HG02840 (cell line): ENCODE results near the gene SMTN.

Experiments used
- ATAC-seq: cut with Tn5 transposase; IDR thresholded peaks from one replicate; pipeline ENCODE4 v1.9.1; 2021; ENCODE audit warnings: mild to moderate bottlenecking, moderate library complexity, moderate number of reproducible peaks; ENCODE audit not compliant: unreplicated experiment, low FRiP score

SMTN gene

DNA sequence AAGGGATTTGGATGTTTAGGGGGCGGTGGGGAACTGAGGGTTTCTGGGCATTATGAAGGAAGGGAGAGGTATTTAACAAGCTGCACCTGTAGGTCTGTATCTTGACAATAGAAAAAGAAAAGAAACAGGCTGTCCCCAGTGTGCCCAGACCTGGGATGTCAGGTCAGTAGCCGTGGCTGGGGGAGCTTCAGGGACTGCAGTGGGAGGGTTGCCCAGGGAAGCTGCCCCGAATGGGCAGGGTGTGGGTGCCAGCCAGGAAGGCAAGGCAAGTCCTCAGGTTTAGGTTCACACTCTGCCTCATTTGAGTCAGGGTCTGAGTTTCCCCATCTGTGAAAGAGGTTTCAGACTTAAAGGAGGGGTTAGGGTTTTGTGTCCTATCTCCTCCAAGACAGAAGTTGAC lies 43.2 kb downstream of the SMTN start:
- no peak for ATAC-seq

DNA sequence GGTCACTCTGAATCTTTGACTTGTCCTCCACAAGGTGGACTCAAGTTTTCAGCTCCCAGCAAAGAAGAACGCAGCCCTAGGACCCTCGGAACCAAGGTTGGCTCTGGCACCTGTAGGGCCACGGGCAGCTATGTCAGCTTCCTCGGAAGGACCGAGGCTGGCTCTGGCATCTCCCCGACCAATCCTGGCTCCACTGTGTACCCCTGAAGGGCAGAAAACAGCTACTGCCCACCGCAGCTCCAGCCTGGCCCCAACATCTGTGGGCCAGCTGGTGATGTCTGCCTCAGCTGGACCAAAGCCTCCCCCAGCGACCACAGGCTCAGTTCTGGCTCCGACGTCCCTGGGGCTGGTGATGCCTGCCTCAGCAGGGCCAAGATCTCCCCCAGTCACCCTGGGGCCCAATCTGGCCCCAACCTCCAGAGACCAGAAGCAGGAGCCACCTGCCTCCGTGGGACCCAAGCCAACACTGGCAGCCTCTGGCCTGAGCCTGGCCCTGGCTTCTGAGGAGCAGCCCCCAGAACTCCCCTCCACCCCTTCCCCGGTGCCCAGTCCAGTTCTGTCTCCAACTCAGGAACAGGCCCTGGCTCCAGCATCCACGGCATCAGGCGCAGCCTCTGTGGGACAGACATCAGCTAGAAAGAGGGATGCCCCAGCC lies 43.8 kb downstream of the SMTN start:
- no peak for ATAC-seq

DNA sequence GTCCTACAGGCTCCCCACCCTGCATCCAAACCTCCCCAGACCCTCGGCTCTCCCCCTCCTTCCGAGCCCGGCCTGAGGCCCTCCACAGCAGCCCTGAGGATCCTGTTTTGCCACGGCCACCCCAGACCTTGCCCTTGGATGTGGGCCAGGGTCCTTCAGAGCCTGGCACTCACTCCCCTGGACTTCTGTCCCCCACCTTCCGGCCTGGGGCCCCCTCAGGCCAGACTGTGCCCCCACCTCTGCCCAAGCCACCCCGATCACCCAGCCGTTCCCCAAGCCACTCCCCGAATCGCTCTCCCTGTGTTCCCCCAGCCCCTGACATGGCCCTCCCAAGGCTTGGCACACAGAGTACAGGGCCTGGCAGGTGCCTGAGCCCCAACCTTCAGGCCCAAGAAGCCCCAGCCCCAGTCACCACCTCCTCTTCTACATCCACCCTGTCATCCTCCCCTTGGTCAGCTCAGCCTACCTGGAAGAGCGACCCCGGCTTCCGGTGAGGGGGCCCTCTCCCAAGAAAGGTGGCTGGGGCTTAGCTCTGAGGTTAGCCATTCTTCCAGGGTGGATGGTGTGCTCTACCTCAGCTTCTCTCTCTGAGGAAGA lies 44.5 kb downstream of the SMTN start:
- ATAC-seq: no peak

DNA sequence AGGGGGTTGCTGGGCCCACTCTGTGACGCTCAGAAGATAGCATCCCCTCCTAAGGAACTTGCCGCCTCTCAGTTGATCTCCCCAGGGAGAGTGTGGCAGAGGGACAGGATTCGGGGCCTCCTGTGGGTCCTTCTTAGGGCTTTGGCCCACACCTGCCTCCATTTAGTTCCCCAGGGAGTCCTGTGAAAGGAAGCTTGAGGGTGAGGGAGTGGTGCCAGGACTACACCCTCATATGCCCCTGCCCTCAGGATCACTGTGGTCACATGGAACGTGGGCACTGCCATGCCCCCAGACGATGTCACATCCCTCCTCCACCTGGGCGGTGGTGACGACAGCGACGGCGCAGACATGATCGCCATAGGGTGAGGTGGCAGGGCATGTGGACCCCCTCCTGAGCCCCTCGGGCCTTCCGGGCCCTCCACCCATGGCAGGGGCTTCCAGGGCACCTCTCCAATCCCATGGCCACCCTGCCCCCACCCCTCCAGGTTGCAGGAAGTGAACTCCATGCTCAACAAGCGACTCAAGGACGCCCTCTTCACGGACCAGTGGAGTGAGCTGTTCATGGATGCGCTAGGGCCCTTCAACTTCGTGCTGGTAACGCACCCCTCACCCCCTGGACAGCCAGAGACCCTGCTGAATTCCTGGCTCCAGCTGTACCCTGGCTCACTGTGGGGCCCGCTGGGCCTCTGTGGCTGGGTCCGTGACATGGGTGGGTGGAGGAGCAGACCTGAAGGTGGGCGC lies 45.2 kb downstream of the SMTN start:
- no peak for ATAC-seq

DNA sequence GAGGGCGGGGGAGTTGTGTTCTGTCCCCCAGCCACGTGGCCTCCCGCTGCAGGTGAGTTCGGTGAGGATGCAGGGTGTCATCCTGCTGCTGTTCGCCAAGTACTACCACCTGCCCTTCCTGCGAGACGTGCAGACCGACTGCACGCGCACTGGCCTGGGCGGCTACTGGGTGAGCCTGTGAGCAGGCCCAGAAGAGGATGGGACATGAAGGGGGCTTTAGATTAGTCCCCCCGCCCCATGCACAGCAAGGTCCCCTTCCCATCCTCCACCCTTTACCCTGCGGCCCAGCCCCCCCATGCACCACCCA lies 45.7 kb downstream of the SMTN start:
- no peak for ATAC-seq

DNA sequence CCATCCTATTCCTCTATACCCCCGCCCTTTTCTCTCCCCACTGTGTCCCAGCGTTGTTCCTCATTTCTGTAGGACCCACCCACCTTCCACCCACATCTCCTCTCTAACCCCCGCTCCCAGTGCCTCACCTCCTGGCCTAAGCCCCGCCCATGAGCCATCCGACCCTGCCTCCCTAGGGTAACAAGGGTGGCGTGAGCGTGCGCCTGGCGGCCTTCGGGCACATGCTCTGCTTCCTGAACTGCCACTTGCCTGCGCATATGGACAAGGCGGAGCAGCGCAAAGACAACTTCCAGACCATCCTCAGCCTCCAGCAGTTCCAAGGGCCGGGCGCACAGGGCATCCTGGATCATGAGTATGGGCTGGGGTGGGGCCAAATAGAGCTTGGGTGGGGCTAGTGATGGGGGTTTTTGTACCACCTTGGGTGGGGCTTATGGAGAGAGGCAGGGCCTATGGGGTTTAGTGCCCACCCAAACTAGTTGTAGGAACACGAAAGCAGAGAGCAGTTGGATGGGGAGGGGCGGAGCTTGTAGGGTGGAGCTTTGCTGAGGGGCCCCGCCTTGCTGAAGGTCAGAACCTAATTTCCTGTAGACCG lies 46.2 kb downstream of the SMTN start:
- ATAC-seq: no peak

DNA sequence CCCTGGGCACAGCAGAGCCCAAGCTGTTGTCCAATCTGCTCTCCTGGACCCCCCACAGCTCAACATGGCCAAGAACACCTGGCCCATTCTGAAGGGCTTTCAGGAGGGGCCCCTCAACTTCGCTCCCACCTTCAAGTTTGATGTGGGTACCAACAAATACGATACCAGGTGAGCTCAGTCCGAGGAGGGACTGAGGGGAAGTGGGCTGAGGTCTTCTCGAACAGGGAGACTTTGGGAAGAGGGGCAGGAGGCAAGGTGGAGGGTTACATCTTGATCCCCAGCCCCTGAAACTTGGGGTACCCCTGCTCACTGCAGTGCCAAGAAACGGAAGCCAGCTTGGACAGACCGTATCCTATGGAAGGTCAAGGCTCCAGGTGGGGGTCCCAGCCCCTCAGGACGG lies 47.0 kb downstream of the SMTN start:
- ATAC-seq: no peak

DNA sequence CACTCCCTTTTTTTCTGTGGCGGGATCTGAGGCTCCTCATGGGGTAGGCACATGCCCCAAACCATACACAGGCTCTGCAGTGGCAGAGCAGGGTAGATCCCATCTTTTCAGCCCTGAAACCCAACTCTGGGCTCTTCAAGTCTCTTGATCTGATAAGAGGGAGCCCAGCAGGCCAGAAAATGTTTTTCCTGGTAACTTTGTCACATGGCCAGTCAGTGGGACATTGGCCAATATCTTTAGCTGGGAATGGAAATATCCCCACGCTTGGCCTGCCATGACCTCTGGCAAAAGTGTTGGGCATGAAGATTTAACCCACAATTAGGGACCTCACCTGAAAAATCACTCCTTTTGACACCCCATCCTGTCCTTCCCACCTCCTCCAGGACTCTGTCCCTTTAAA lies 49.8 kb downstream of the SMTN start:
- ATAC-seq: no peak

DNA sequence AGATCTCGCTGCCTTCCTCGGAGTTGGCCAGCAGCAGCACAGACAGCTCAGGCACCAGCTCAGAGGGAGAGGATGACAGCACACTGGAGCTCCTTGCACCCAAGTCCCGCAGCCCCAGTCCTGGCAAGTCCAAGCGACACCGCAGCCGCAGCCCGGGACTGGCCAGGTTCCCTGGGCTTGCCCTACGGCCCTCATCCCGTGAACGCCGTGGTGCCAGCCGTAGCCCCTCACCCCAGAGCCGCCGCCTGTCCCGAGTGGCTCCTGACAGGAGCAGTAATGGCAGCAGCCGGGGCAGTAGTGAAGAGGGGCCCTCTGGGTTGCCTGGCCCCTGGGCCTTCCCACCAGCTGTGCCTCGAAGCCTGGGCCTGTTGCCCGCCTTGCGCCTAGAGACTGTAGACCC lies 52.8 kb downstream of the SMTN start:
- ATAC-seq: no peak

DNA sequence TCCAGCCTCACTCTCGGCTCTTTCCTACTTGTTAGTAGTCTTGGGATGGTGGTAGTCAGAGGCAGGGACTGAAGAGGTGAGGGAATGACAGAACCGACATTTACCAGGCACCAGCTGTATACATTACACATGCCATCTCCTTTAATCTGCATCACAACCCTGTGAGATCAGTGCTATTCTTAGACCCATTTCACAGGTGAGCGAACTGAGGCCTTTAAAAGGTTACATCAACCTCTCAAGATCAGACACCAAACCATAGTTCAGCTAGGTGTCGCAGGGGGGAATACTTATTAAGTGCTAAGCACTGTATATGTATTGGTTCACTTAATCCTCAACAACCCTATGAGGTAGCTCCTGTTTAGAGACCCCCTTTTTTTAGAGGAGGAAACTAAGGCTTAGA lies 53.6 kb downstream of the SMTN start:
- ATAC-seq: no peak

DNA sequence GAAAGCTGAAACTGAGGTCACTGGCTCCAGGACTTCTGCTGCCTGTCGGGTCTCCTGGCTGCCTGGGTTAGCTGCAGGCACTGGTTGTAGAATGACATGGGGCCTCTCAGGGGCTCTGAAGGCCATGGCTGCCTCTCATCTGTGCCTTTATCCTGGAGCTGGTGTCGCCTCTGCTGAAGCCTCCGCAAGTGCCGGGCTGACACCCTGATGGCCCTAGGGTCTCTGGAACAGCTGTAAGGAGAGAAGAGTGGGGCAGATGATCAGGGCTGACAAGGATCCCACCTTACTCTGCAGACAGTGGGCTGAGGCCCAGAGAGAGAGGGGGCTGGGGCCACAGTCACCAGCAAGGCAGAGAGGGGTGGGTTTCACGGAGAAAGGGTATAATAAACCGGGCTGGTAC lies 54.6 kb downstream of the SMTN start:
- no peak for ATAC-seq

DNA sequence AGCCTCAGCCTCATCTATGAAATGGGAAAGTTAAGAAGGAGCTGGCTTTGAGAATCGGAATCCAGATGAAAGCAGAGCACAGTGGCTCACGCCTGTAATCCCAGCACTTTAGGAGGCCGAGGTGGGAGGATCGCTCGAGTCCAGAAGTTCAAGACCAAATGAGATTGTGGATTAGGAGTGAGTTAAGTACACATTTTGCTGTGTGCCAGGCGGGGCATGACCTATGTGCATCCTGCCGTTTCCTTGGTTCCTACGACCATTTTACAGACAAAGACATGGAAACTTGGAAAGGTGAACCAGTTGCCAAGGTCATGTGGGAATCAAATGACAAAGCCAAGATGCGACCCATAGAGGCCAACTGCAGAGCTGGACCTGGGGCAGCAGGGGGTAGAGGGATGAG lies 55.0 kb downstream of the SMTN start:
- no peak for ATAC-seq

DNA sequence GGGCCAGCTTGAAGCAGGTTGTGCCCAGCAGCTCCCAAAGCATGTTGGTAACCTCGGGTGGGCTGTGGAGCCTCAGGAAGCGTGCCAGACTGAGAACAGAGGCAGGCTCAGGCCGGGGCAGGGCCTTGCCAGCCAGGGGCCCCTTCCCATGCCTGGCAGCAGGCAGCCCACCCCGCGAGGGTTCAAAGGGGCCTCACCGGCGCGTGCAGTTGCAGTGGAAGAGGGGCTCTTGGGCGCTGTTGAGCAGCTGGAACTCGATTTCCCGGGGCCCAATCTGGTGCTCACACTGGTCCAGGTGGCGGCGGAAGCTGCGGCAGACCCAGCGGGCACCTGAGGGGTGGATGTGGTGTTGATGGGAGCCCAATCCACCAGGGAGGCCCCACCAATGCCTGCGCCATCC lies 55.6 kb downstream of the SMTN start:
- no peak for ATAC-seq

DNA sequence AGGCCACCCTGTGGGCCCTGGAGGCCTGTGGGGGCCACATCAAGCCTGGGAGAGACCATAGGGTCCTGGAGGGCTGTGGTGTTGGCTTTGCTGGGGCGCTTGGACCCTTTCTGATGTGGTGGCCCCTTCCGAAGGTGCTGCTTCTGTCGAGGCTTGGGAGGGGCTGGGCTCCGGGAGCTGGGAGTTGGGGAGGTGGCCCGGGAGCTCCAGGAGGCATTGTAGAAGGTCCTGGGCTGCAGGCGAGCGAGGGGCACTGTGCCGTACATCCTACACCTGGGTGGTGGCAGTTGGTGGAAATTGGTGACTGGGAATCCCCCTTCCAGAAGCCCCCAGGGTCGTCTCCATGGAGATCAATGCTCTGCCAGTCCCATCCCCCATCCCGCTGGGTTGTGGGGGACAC lies 56.6 kb downstream of the SMTN start:
- no peak for ATAC-seq

DNA sequence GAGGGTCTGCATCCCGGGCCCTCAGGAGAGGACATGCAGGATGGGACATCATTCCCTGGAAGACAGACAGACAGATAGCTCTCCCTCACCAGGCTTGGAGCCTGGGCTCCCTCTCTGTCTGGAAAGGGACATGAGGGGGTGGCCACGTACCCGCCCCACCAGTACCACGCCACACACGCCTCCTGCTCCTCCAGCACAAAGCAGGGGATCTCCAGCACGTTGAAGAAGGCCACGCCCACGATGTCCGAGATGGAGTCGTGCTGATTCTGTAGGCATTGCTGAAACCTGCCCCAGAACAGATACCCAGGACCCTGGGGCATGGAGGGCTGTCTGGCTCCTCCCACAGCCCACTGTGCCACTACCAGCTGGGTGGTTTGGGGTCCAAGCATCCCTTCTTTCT lies 57.0 kb downstream of the SMTN start:
- ATAC-seq: no peak

DNA sequence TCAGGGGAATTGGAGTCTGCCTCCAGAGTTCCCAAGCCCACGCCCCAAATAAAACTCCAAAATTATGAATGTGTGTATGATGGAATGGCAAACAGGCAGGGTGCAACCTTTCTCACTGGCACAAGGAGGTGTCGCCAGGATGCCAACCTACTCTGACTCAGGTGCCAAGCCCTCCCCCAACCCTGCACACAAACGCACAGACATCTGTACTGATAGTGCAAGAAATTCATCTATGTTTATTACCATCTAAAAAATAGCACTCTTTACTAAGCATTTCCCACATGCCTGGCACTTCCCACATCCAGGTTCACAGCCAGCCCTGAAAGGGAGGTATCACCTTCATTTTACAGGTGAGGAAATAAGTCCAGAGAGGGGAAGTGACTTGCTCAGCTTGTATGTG lies 57.9 kb downstream of the SMTN start:
- ATAC-seq: no peak

DNA sequence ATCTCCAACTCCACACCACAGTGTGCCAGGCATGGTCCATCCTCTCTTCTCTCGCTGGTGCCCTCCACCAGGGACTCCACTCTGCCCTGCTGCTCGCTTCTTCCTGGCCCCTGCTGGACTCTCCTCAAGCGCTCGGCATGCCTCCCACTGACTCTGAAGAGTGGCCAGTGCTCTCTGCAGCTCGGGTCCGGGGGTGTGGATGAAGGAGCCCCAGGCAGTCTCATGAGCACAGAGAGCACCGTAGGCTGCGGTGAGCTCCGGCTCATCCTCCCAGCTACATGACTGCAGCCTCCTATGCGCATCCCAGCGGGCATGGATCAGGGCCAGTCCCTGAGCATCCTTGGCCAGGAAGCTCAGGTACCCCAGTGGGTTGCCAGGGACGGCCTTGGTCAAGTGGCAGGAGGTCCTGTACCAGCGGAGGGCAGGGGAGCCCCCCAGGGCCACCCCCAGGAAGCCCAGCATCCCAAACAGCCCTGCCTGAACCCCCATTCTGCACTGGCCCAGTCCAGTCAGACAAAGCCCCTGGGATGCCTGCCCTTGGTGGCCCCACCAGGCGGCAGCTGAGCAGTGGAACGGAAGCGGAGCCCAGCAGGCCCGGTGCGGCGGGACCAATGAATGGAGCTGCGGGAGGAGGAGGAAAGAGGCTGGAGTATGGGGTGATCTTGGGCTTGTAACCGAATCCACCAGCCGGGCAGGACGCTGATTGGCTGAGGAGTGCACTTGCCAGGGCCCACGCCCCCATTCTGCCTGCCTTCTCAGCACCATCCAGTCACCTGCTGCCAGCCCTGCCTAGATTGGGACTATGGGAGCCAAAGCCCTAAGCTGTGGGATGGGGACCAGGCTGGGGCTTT lies 59.0 kb downstream of the SMTN start, which contains the start of gene PLA2G3:
Gene PLA2G3 (minus strand): TSS at position 643 of the 851 bp plus-strand sequence. CDS start 154 bp downstream, at position 489.
- ATAC-seq: no peak

DNA sequence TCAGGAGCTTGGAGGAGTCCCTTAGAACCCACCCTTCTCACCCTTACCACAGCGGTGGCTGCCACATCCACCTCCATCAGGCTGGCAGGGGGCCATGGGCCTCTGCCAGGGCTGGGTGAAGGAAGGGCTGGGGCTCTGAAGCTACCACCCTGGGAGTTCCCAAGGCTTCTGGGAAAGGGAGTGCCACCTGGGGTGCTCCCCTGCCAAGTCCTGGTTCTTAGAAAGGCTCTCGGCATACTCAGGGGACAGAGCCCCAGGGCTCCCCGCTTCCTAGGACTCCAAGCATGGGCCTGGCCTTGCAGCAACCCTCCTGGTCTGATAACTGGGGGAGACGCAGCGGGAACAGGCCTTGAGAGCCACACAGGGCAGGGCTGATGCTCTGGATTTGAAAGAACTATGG lies 59.6 kb downstream of the SMTN start:
- no peak for ATAC-seq

DNA sequence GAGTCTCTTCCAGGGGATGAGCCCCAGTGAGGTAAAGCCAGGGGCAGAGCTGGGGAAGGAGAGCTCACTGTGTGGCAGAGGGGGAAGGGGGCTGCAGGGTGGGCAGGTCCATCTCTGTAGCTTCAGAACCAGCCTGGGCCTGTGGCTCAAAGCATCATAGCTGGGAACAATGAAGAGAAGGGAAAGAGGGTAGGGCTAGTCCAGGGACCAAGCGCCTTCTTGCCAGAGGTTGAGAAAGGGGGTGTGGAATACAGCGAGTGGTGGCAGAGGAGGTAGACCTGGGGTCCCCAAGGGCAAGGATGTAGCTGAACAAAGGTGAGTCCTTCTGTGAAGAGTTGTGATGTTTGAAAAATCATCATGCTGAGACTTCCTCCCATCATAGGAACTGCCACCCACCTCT lies 60.4 kb downstream of the SMTN start:
- no peak for ATAC-seq

DNA sequence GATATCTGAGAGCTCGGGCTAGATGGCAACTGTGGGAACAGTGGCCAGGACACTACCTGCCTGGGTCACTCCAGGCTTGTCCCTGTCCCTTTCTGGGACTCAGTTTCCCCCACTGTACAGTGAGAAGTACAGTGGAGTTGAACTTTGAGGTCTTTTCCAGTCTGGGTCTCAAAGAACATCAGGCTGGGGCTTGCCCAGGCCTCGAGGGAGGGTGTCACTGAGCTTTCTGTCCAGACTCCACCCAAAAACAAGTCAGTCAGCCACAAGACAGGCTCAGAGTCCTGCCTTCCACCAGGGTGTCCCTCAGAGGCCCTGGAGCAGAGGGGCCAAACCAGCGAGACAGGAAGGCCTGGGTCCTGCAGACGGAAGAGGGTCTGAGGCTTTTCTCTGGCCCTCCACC lies 61.2 kb downstream of the SMTN start:
- no peak for ATAC-seq

DNA sequence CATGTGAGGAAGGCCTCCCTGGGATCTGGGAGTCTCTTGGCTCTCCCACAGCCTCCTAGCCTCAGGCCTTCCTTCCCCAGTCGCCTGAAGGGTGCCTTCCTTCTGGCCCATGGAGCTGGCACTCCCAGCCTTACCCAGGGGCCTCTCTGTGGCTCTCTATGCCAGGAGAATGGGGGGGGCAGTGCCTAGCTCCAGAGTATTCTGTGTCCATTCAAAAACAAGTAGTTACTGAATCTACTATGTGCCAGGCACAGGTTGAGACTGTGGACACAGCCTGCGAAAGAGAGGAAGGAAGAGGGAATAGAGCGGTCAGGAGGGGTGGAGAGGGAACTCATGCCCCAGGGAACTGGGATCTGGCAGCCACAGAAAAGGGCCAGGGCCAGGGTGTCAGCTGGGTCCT lies 61.9 kb downstream of the SMTN start:
- ATAC-seq: no peak
